H1 (cell line): ENCODE results near the gene DDA1. TPM values are rescaled to one million over a fixed set of nuclear protein-coding genes. Genes with fewer than 3 reads are reported as not detected.

Experiments
- BCL11A ChIP-seq, 2 experiments: IDR thresholded peaks; one replicate each; pipeline ENCODE4 v1.6.1; 2011; ENCODE audit warnings: low read depth in 2 of 2, low read length in 2 of 2, mild to moderate bottlenecking in 2 of 2
- CBX8 ChIP-seq: fragments of 300-800, 300-1000 bp; sonication (generic); IDR thresholded peaks from 2 replicates; pipeline ENCODE4 v1.7.1; 2016; ENCODE audit warnings: low read depth, low read length, borderline replicate concordance
- CEBPB ChIP-seq: IDR thresholded peaks from 2 replicates; pipeline ENCODE4 v1.6.1; 2012; ENCODE audit warnings: low read depth, low read length
- CHD2 ChIP-seq: IDR thresholded peaks from 2 replicates; pipeline ENCODE4 v1.6.1; 2012; ENCODE audit warnings: low read length, improper control_type of control experiment
- GABPA ChIP-seq: IDR thresholded peaks from 2 replicates; pipeline ENCODE4 v1.6.1; 2011; ENCODE audit warnings: mild to moderate bottlenecking, low read length, moderate library complexity, borderline replicate concordance; ENCODE audit not compliant: insufficient read depth
- HDAC2 ChIP-seq, 2 experiments: fragments of 300-600 bp in 1 of 2; sonication (generic) in 1 of 2; IDR thresholded peaks; 2 replicates each; pipeline ENCODE4 v1.6.1; 2011 to 2012; ENCODE audit warnings: low read depth in 2 of 2, low read length in 2 of 2, mild to moderate bottlenecking in 2 of 2, moderate library complexity in 2 of 2, borderline replicate concordance in 1 of 2, inconsistent platforms in 1 of 2
- PHF8 ChIP-seq: fragments of 200-600 bp; sonication (generic); conservative IDR thresholded peaks from 2 replicates; pipeline ENCODE4 v1.7.1; 2012; ENCODE audit warnings: low read depth, mild to moderate bottlenecking, inconsistent platforms, low read length, moderate library complexity
- POLR2A ChIP-seq, 2 experiments: IDR thresholded peaks; 1 replicate in 1 of 2; 2 replicates in 1 of 2; pipeline ENCODE4 v1.6.1; 2011; ENCODE audit warnings: low read depth in 2 of 2, low read length in 2 of 2, mild to moderate bottlenecking in 2 of 2; ENCODE audit errors: control extremely low read depth in 1 of 2
- POLR2AphosphoS5 ChIP-seq: IDR thresholded peaks from 2 replicates; pipeline ENCODE4 v1.6.1; 2011; ENCODE audit warnings: low read depth, low read length
- RBBP5 ChIP-seq: IDR thresholded peaks from 2 replicates; pipeline ENCODE4 v1.7.1; 2012; ENCODE audit warnings: low read depth, mild to moderate bottlenecking, inconsistent platforms, low read length, moderate library complexity, borderline replicate concordance
- SAP30 ChIP-seq: fragments of 300-600 bp; sonication (generic); IDR thresholded peaks from 2 replicates; pipeline ENCODE4 v1.7.1; 2012; ENCODE audit warnings: low read length, moderate library complexity, mild to moderate bottlenecking, inconsistent platforms; ENCODE audit not compliant: insufficient read depth, insufficient replicate concordance
- SIX5 ChIP-seq: IDR thresholded peaks from 2 replicates; pipeline ENCODE4 v1.6.1; 2011; ENCODE audit warnings: mild to moderate bottlenecking, low read depth, low read length
- SP2 ChIP-seq: IDR thresholded peaks from 2 replicates; pipeline ENCODE4 v1.6.1; 2012; ENCODE audit warnings: mild to moderate bottlenecking, low read length, inconsistent platforms
- SP4 ChIP-seq: IDR thresholded peaks from 2 replicates; pipeline ENCODE4 v1.6.1; 2012; ENCODE audit warnings: low read length, inconsistent platforms
- TAF1 ChIP-seq: IDR thresholded peaks from 2 replicates; pipeline ENCODE4 v1.6.1; 2011; ENCODE audit warnings: mild to moderate bottlenecking, low read depth, low read length
- TBP ChIP-seq: IDR thresholded peaks from 2 replicates; pipeline ENCODE4 v1.6.1; 2011; ENCODE audit warnings: low read depth, low read length, improper control_type of control experiment
- TCF12 ChIP-seq: IDR thresholded peaks from 2 replicates; pipeline ENCODE4 v1.6.1; 2011; ENCODE audit warnings: low read depth, mild to moderate bottlenecking, low read length
- polyA plus RNA-seq, 7 experiments: library from polyadenylated mRNA; depleted of rRNA in 3 of 7; stranded (reverse) in 5 of 7; unstranded in 2 of 7; fragments of >200 nt in 5 of 7; fragments of 200-250 nt in 2 of 7; gene quantifications; 1 replicate in 5 of 7; 2 replicates in 1 of 7; 4 replicates in 1 of 7; pipeline versions ENCODE4 v1.2.1 to v1.2.3, GENCODE V29; 2011 to 2013; ENCODE audit warnings: missing spikeins in 2 of 7, mixed read lengths in 2 of 7
- total RNA-seq: library from RNA; stranded (reverse); fragmentation: NEBNext Ultra II Directional; extraction: Animal tissue kit (Norgen Biotek cat#: 25700); gene quantifications from 2 replicates; pipeline ENCODE4 v1.2.1, GENCODE V29; 2021
- TF ChIP-seq, protein P1 (sequence below), 3 experiments: IDR thresholded peaks; 1 replicate in 2 of 3; 2 replicates in 1 of 3; pipeline versions ENCODE4 v1.5.1 to v1.6.1; 2011; ENCODE audit warnings: low read length in 3 of 3, mild to moderate bottlenecking in 3 of 3, inconsistent platforms in 2 of 3, low read depth in 1 of 3, moderate library complexity in 1 of 3; ENCODE audit not compliant: insufficient read depth in 1 of 3; ENCODE audit errors: control extremely low read depth in 1 of 3
- TF ChIP-seq, protein P2 (sequence below): IDR thresholded peaks from 2 replicates; pipeline ENCODE4 v1.6.1; 2012; ENCODE audit warnings: inconsistent platforms

DDA1 gene
- total and polyA plus RNA-seq, 2 of the 8 experiments (the other 6 are each of a cell fraction or from before 2014, with no cell fraction given), result 29.2 to 34.5 TPM

DNA sequence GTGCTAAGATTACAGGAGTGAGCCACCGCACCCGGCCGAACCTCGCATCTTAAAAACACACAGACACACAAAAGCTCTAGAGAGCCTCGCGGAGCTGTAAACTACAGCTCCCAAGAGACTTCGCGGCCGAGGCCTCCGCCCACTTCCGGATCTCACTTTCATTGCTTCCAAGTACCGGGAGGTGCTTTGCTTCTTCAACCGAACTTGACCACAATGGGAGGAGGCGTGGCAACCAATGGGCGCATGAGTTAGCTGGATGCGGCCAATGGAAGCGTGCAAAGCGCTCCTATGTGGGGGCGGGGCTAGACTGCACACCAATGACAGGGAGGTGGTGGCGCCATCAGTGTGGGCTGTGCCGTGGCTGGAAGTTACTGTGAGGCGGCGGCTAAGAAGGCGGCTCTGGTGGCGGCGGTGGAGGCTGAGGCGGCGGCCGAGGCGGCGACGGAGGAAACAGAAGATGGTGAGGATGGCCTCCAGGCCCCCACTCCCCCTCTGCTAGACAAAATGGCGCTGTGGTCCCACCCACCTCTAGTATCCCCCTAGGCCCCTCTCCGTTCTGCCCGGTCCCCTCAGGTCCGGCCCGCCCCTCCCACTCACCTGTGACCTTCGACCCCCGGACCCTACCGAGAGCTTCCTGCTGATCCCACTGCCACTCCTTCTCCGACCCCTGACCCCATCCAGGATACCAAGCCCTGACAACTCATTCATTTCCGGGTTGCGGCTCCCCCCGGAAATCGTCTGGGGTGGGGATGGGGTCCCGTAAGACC is at the start of gene DDA1 (continued):
- TF ChIP-seq SAP30 (peak; percentile 49), TCF12 (no peak), GABPA (peak; percentile 85; the same call in 1 of the 2 replicates), CBX8 (no peak), CHD2 (peak; percentile 92), SP2 (peak; percentile 85), RBBP5 (peak; percentile 24; the same call in 1 of the 2 replicates), BCL11A (IDR thresholded peaks at IDR 0.05; ENCODE audit: low read depth in 2 of 2, low read length in 2 of 2) (no peak), POLR2A (IDR thresholded peaks at IDR 0.05; ENCODE audit: control extremely low read depth in 1 of 2, low read depth in 2 of 2, low read length in 2 of 2) (peak in 1 of 2 experiments; percentile 82; a peak in 2 of 3 replicates), POLR2AphosphoS5 (peak; percentile 69; the same call in 1 of the 2 replicates), HDAC2 (IDR thresholded peaks at IDR 0.05; ENCODE audit: borderline replicate concordance in 1 of 2, low read depth in 2 of 2, low read length in 2 of 2) (no peak), CEBPB (peak; percentile 16; the same call in 1 of the 2 replicates), TAF1 (peak; percentile 57; the same call in 1 of the 2 replicates), PHF8 (peak; percentile 68), TBP (peak; percentile 16; the same call in 1 of the 2 replicates), SP4 (peak; percentile 71; the same call in 1 of the 2 replicates), SIX5 (peak; percentile 80)
- TF ChIP-seq, protein P1, sequence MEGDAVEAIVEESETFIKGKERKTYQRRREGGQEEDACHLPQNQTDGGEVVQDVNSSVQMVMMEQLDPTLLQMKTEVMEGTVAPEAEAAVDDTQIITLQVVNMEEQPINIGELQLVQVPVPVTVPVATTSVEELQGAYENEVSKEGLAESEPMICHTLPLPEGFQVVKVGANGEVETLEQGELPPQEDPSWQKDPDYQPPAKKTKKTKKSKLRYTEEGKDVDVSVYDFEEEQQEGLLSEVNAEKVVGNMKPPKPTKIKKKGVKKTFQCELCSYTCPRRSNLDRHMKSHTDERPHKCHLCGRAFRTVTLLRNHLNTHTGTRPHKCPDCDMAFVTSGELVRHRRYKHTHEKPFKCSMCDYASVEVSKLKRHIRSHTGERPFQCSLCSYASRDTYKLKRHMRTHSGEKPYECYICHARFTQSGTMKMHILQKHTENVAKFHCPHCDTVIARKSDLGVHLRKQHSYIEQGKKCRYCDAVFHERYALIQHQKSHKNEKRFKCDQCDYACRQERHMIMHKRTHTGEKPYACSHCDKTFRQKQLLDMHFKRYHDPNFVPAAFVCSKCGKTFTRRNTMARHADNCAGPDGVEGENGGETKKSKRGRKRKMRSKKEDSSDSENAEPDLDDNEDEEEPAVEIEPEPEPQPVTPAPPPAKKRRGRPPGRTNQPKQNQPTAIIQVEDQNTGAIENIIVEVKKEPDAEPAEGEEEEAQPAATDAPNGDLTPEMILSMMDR (IDR thresholded peaks at IDR 0.05; ENCODE audit: control extremely low read depth in 1 of 3, insufficient read depth in 1 of 3, low read depth in 1 of 3, low read length in 3 of 3), result no peak
- TF ChIP-seq, protein P2, sequence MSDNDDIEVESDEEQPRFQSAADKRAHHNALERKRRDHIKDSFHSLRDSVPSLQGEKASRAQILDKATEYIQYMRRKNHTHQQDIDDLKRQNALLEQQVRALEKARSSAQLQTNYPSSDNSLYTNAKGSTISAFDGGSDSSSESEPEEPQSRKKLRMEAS, result no peak
- TF ChIP-seq, all 59 proteins: peak for 17
